Pancreas (tissue), 10 donors: ENCODE data around the gene CFAP77. TPM values are rescaled to one million over a fixed set of nuclear protein-coding genes. Genes with fewer than 3 reads are reported as not detected.

ENCODE experiments used
- ATAC-seq, 4 donors: fragments of 200-7000 bp; cut with Tn5 transposase; one replicate each; pipeline versions ENCODE4 v1.8.0 to v1.9.1; 2020; ENCODE audit warnings: mild to moderate bottlenecking in 4 of 4, moderate library complexity in 4 of 4
- DNase-seq, 6 donors: peaks; one replicate each; pipeline ENCODE4 v3.0.0-alpha.2; 2020
- FAIRE-seq: peaks from 2 replicates; lab custom pipeline; 2012; peaks lifted over from hg19 to GRCh38; lab: Jason Lieb, UNC
- H3K27ac ChIP-seq, 4 donors: fragments of 200-600 bp; sonication (generic); 1 replicate in 3 of 4; 2 replicates in 1 of 4; pipeline versions ENCODE4 v1.5.0 to v1.8.0; 2020
- H3K27me3 ChIP-seq, 4 donors: fragments of 200-600 bp; one replicate each; pipeline ENCODE4 v1.8.0; 2021
- H3K36me3 ChIP-seq, 3 donors: fragments of 200-600 bp; sonication (generic) in 1 of 3; one replicate each; pipeline versions ENCODE4 v1.5.0 to v1.8.0; 2020 to 2021
- H3K4me1 ChIP-seq, 3 donors: fragments of 200-600 bp; one replicate each; pipeline ENCODE4 v1.8.0; 2021
- H3K4me3 ChIP-seq, 4 donors: fragments of 200-600 bp; sonication (generic) in 2 of 4; one replicate each; pipeline versions ENCODE4 v1.5.0 to v1.8.0; 2020 to 2021
- H3K9me3 ChIP-seq, 4 donors: fragments of 200-600 bp; one replicate each; pipeline ENCODE4 v1.8.0; 2021
- CTCF ChIP-seq, 4 donors: fragments of 200-600 bp; sonication (generic) in 3 of 4; IDR thresholded peaks; one replicate each; pipeline versions ENCODE4 v1.5.0 to v1.8.0; 2021; ENCODE audit warnings: antibody characterized with exemption in 4 of 4
- WGBS, 2 donors: extraction: QIAGEN DNeasy Blood & Tissue Kit; methylation state at CpG; one replicate each; pipeline ENCODE4 v1.1.7; 2013; 5-methylcytosine and 5-hydroxymethylcytosine counted together
- intact Hi-C, 3 donors: fragments of 100-400 bp; cut with DNase I; formaldehyde crosslinking; loops; one replicate each; pipeline versions ENCODE4 v1.11.1 to v1.14.2; 2022
- polyA plus RNA-seq, 2 donors: library from polyadenylated mRNA; stranded (reverse); fragments of 200-250 nt; gene quantifications; one replicate each; pipeline ENCODE4 v1.2.3, GENCODE V29; 2013
- total RNA-seq, 6 donors: library from RNA; stranded (reverse); fragmentation: NEBNext Ultra II Directional in 4 of 6; extraction: Animal tissue kit (Norgen Biotek cat#: 25700) in 4 of 6; gene quantifications; one replicate each; pipeline versions ENCODE4 v1.2.1 to v1.2.4, GENCODE V29; 2021 to 2023
- donor health status: healthy with polysubstance abuse.
- donor health status: DM: no; HTN: no; CAD: no; lungs with moderate emphysema.
- donor health status: DM: no; HTN: no; CAD: no.
- donor health status: control.
- donor health status: control.
- donor health status: Bipolar disorder and iron deficiency.
- donor health status: DM: yes; HTN: yes; CAD: no.
- donor health status: DM: no; HTN: no; CAD: no.
- donor health status: DM: no; HTN: no; CAD: no.
- donor health status: DM: yes; HTN: yes; CAD: no.

The CFAP77 gene
- total and polyA plus RNA-seq, 8 donors, result not detected

GRCh38 chr9:132413926-132414325 lies 3.9 kb downstream of the CFAP77 start:
- Histone ChIP-seq H3K4me3 (no peak overlapping the region), H3K27me3 (peaks cover 0 to 51% (median 0%) of the 10 kb centered on the region in 4 donors), H3K4me1 (peaks cover 0 to 6% (median 0%) of the 10 kb centered on the region in 3 donors), H3K27ac (no peak overlapping the region), H3K9me3 (no peaks in the 10 kb centered on the region), H3K36me3 (no peaks in the 10 kb centered on the region)
- DNase-seq (no peak), ATAC-seq (no peak), FAIRE-seq (no peak)
- intact Hi-C loops, result loop anchor here in 1 of 3 donors (10.0 kb wide), 1 partner anchor 161 kb away; no protein-coding TSS in a partner anchor
- no peak for TF ChIP-seq CTCF (IDR thresholded peaks at IDR 0.05)
- WGBS, 2 donors, result 29 to 37% methylated on average over 5 of the region's 5 CpGs

- Histone ChIP-seq H3K36me3 (no peaks in the 10 kb centered on the region), H3K9me3 (no peaks in the 10 kb centered on the region), H3K27me3 (peaks cover 0 to 50% (median 0%) of the 10 kb centered on the region in 4 donors), H3K4me1 (peaks cover 0 to 6% (median 0%) of the 10 kb centered on the region in 3 donors), H3K27ac (no peak overlapping the region), H3K4me3 (no peak overlapping the region)
- WGBS, 2 donors, result 26 to 31% methylated on average over 7 of the region's 7 CpGs
- TF ChIP-seq CTCF (IDR thresholded peaks at IDR 0.05), result no peak
- DNase-seq (no peak), ATAC-seq (no peak), FAIRE-seq (no peak)
- intact Hi-C loops, result loop anchor here in 1 of 3 donors (10.0 kb wide), 1 partner anchor 160 kb away; no protein-coding TSS in a partner anchor
These were observed 4.7 kb downstream of the CFAP77 start for GRCh38 chr9:132414731-132415130.

GRCh38 chr9:132415181-132415580 lies 5.2 kb downstream of the CFAP77 start:
- FAIRE-seq, result no peak
- no peak for ATAC-seq
- no peak for TF ChIP-seq CTCF (IDR thresholded peaks at IDR 0.05)
- DNase-seq, result no peak
- no peaks in the 10 kb centered on the region for H3K9me3 ChIP-seq
- no peaks in the 10 kb centered on the region for H3K36me3 ChIP-seq
- peaks cover 0 to 5% (median 0%) of the 10 kb centered on the region in 3 donors for H3K4me1 ChIP-seq
- H3K4me3 ChIP-seq, result no peak overlapping the region
- 26 to 28% methylated on average over 12 of the region's 12 CpGs for WGBS, 2 donors
- H3K27me3 ChIP-seq, result peaks cover 0 to 49% (median 0%) of the 10 kb centered on the region in 4 donors
- H3K27ac ChIP-seq, result no peak overlapping the region
- intact Hi-C loops, result loop anchor here in 1 of 3 donors (10.0 kb wide), 1 partner anchor 160 kb away; no protein-coding TSS in a partner anchor

GRCh38 chr9:132418726-132419363 lies 8.8 kb downstream of the CFAP77 start:
- no peak for TF ChIP-seq CTCF (IDR thresholded peaks at IDR 0.05)
- Histone ChIP-seq H3K4me1 (no peaks in the 10 kb centered on the region), H3K27ac (no peak overlapping the region), H3K27me3 (peaks cover 0 to 27% (median 0%) of the 10 kb centered on the region in 4 donors), H3K36me3 (no peaks in the 10 kb centered on the region), H3K9me3 (no peaks in the 10 kb centered on the region), H3K4me3 (no peak overlapping the region)
- intact Hi-C loops, result loop anchor here in 1 of 3 donors (10.0 kb wide), 1 partner anchor 156 kb away; no protein-coding TSS in a partner anchor
- DNase-seq (no peak), ATAC-seq (no peak), FAIRE-seq (no peak)
- WGBS, 2 donors, result 29 to 42% methylated on average over 5 of the region's 5 CpGs

- ATAC-seq (no peak), DNase-seq (no peak), FAIRE-seq (no peak)
- Histone ChIP-seq H3K9me3 (no peaks in the 10 kb centered on the region), H3K4me3 (no peak overlapping the region), H3K4me1 (no peaks in the 10 kb centered on the region), H3K36me3 (no peaks in the 10 kb centered on the region), H3K27ac (no peak overlapping the region), H3K27me3 (peaks cover 0 to 20% (median 0%) of the 10 kb centered on the region in 4 donors)
- 38 to 43% methylated on average over 5 of the region's 5 CpGs for WGBS, 2 donors
- no peak for TF ChIP-seq CTCF (IDR thresholded peaks at IDR 0.05)
- intact Hi-C loops, result no loop called here
These were observed 12.6 kb downstream of the CFAP77 start for GRCh38 chr9:132422574-132422973.
